K562 (cell line): ENCODE results near the gene IL1RAPL2. TPM values are rescaled to one million over a fixed set of nuclear protein-coding genes. Genes with fewer than 3 reads are reported as not detected.

Experiments used
- CUX1 ChIP-seq: fragments of 200-800 bp; sonication (Bioruptor generic); IDR thresholded peaks from 2 replicates; pipeline ENCODE4 v1.6.1; 2016; ENCODE audit warnings: missing genetic modification characterization, missing compliant biosample characterization
- E2F8 ChIP-seq: fragments of 450-650 bp; IDR thresholded peaks from 2 replicates; pipeline ENCODE4 v1.7.1; 2018; ENCODE audit warnings: mild to moderate bottlenecking, low read depth; ENCODE audit not compliant: partially characterized antibody
- FOXK2 ChIP-seq, 2 experiments: fragments of 450-650 bp; IDR thresholded peaks in 1 of 2; conservative IDR thresholded peaks in 1 of 2; 2 replicates each; pipeline ENCODE4 v1.6.1; 2016; ENCODE audit warnings: low read depth in 2 of 2, mild to moderate bottlenecking in 1 of 2
- GATAD2A ChIP-seq: fragments of 450-650 bp; IDR thresholded peaks from 2 replicates; pipeline ENCODE4 v1.6.1; 2017
- KAT2B ChIP-seq: IDR thresholded peaks from one replicate; pipeline ENCODE4 v1.6.1; 2012; ENCODE audit warnings: low read depth, mild to moderate bottlenecking, control low read depth, inconsistent platforms, low read length, moderate library complexity
- NFE2L1 ChIP-seq: fragments of 450-650 bp; IDR thresholded peaks from 2 replicates; pipeline ENCODE4 v1.6.1; 2016; ENCODE audit warnings: missing genetic modification characterization, low read depth, mild to moderate bottlenecking, missing compliant biosample characterization, moderate library complexity, borderline replicate concordance
- PBX2 ChIP-seq, 2 experiments: IDR thresholded peaks in 1 of 2; conservative IDR thresholded peaks in 1 of 2; 2 replicates each; pipeline ENCODE4 v1.6.1; 2016; ENCODE audit warnings: low read depth in 2 of 2, mild to moderate bottlenecking in 1 of 2, missing compliant biosample characterization in 1 of 2, missing genetic modification characterization in 1 of 2, moderate library complexity in 1 of 2
- PTTG1 ChIP-seq: fragments of 450-650 bp; IDR thresholded peaks from 2 replicates; pipeline ENCODE4 v1.6.1; 2016; ENCODE audit warnings: low read depth, mild to moderate bottlenecking, missing genetic modification characterization, missing compliant biosample characterization
- ZNF121 ChIP-seq: sonication (generic); formaldehyde crosslinking; conservative IDR thresholded peaks from 2 replicates; pipeline ENCODE4 v1.8.0; 2022; ENCODE audit warnings: missing genetic modification reagents
- ZNF507 ChIP-seq: conservative IDR thresholded peaks from 2 replicates; pipeline ENCODE4 v1.6.1; 2017; ENCODE audit warnings: missing genetic modification characterization, missing compliant biosample characterization
- ZNF830 ChIP-seq: fragments of 250-450 bp; sonication (Bioruptor Pico); IDR thresholded peaks from 2 replicates; pipeline ENCODE4 v1.5.0; 2021; ENCODE audit warnings: mild to moderate bottlenecking
- polyA plus RNA-seq, 8 experiments: library from polyadenylated mRNA; depleted of rRNA in 4 of 8; stranded (reverse) in 5 of 8; unstranded in 3 of 8; fragments of >200 nt; fragmentation: Nextera tagmentation in 2 of 8; fragmentation: Illumina TruSeq in 1 of 8; extraction: Ambion mirVana in 2 of 8; extraction: Trizol in 1 of 8; gene quantifications; 2 replicates each; pipeline versions ENCODE4 v1.2.1 to v1.2.3, GENCODE V29; 2011 to 2014; ENCODE audit warnings: inconsistent platforms in 1 of 8, missing spikeins in 1 of 8
- total RNA-seq, 7 experiments: library from RNA; depleted of rRNA in 6 of 7; stranded (reverse); fragments of >200 nt in 6 of 7; fragmentation: Illumina TruSeq in 2 of 7; extraction: Trizol in 2 of 7; gene quantifications; 2 replicates each; pipeline versions ENCODE4 v1.2.1 to v1.2.3, GENCODE V29; 2011 to 2021; ENCODE audit warnings: low replicate concordance in 1 of 7

IL1RAPL2 gene
- total and polyA plus RNA-seq, 9 of the 15 experiments (the other 6 are each of a cell fraction or from before 2014, with no cell fraction given), result not detected

- no peak for TF ChIP-seq NFE2L1 (tag)
- TF ChIP-seq ZNF507 (tag), result no peak
- TF ChIP-seq KAT2B, result no peak
- no peak for TF ChIP-seq FOXK2 (conservative IDR thresholded peaks at IDR 0.05 in 1 of 2, IDR thresholded peaks at IDR 0.05 in 1 of 2; ENCODE audit: low read depth in 2 of 2)
- TF ChIP-seq ZNF830 (CRISPR knock-in tag), result no peak
- TF ChIP-seq PBX2 (CRISPR knock-in tag; IDR thresholded peaks at IDR 0.05; ENCODE audit: low read depth), result no peak
- TF ChIP-seq PBX2 (tag; conservative IDR thresholded peaks at IDR 0.05; ENCODE audit: low read depth), result no peak
- no peak for TF ChIP-seq CUX1 (CRISPR knock-in tag)
- TF ChIP-seq PTTG1 (tag), result no peak
- TF ChIP-seq E2F8, result no peak
- TF ChIP-seq GATAD2A, result no peak
- no peak for TF ChIP-seq ZNF121
Measured at GRCh38 chrX:105646592-105647372, 1080.8 kb downstream of the IL1RAPL2 start (continued).
